T-cell (primary cell): ENCODE measurements around the gene PKD1L1. TPM values are rescaled to one million over a fixed set of nuclear protein-coding genes. Genes with fewer than 3 reads are reported as not detected.

Experiments
- ATAC-seq, 4 experiments: fragments of 200-7000 bp in 3 of 4; fragments of 150-1000 bp in 1 of 4; cut with Tn5 transposase; replicated peaks in 1 of 4; 1 replicate in 3 of 4; 2 replicates in 1 of 4; pipeline ENCODE4 v1.10.0; 2021; ENCODE audit warnings: moderate library complexity in 3 of 4, mild to moderate bottlenecking in 2 of 4, moderate number of reproducible peaks in 1 of 4
- CTCF ChIA-PET, 2 donors: fragments of 300-600 bp; sonication (Branson Sonifier 250); formaldehyde crosslinking; loops; one replicate each; lab custom pipeline; 2022; ENCODE audit warnings: antibody characterized with exemption in 2 of 2; lab: Charles Lee
- POLR2A ChIA-PET, 2 donors: fragments of 300-600 bp; sonication (Branson Sonifier 250); formaldehyde crosslinking; loops; one replicate each; lab custom pipeline; 2022; ENCODE audit warnings: antibody characterized with exemption in 2 of 2; lab: Charles Lee
- DNase-seq, 35 experiments: peaks; one replicate each; pipeline versions ENCODE4 v3.0.0 to v3.0.0-alpha.2; 2013 to 2023
- H3K27ac ChIP-seq: one replicate; pipeline ENCODE4 v1.5.1; 2013; ENCODE audit warnings: low read length
- H3K27me3 ChIP-seq, 2 experiments: replicated peaks in 1 of 2; 1 replicate in 1 of 2; 2 replicates in 1 of 2; pipeline versions ENCODE4 v1.6.1 to v1.7.0; 2013; ENCODE audit warnings: low read length in 1 of 2, mixed read lengths in 1 of 2; ENCODE audit not compliant: control insufficient read depth in 2 of 2, insufficient read depth in 2 of 2; ENCODE audit errors: extremely low read depth in 1 of 2
- H3K36me3 ChIP-seq, 2 donors: 1 replicate in 1 of 2; 2 replicates in 1 of 2; pipeline versions ENCODE4 v1.6.1 to v1.7.0; 2013; ENCODE audit warnings: low read length in 1 of 2; ENCODE audit not compliant: control insufficient read depth in 2 of 2, insufficient read depth in 1 of 2; ENCODE audit errors: extremely low read depth in 1 of 2
- H3K4me1 ChIP-seq, 2 experiments: 1 replicate in 1 of 2; 2 replicates in 1 of 2; pipeline versions ENCODE4 v1.6.1 to v1.7.0; 2013; ENCODE audit warnings: low read length in 2 of 2, mixed read lengths in 1 of 2; ENCODE audit not compliant: insufficient read depth in 2 of 2, control insufficient read depth in 1 of 2; ENCODE audit errors: extremely low read depth in 1 of 2
- H3K4me3 ChIP-seq, 2 donors: 1 replicate in 1 of 2; 2 replicates in 1 of 2; pipeline versions ENCODE4 v1.5.1 to v1.7.0; 2013; ENCODE audit warnings: mild to moderate bottlenecking in 2 of 2, low read length in 1 of 2, moderate library complexity in 1 of 2; ENCODE audit not compliant: control insufficient read depth in 1 of 2; ENCODE audit errors: extremely low read depth in 1 of 2
- H3K9me3 ChIP-seq: 2 replicates; pipeline ENCODE4 v1.7.0; 2013
- H3K27ac Mint-ChIP-seq, 2 donors: one replicate each; pipeline ENCODE4 v1.8.0; 2020 to 2021; ENCODE audit warnings: mild to moderate bottlenecking in 2 of 2, mixed read lengths in 2 of 2
- H3K27me3 Mint-ChIP-seq, 2 donors: one replicate each; pipeline ENCODE4 v1.8.0; 2021 to 2022; ENCODE audit warnings: mixed read lengths in 2 of 2
- H3K36me3 Mint-ChIP-seq: one replicate; pipeline ENCODE4 v1.8.0; 2021; ENCODE audit warnings: mixed read lengths
- H3K4me1 Mint-ChIP-seq, 3 donors: one replicate each; pipeline ENCODE4 v1.8.0; 2020 to 2022; ENCODE audit warnings: mixed read lengths in 3 of 3, mild to moderate bottlenecking in 1 of 3
- H3K4me3 Mint-ChIP-seq, 3 donors: one replicate each; pipeline ENCODE4 v1.8.0; 2020 to 2022; ENCODE audit warnings: mild to moderate bottlenecking in 3 of 3, mixed read lengths in 3 of 3, moderate library complexity in 3 of 3
- H3K9me3 Mint-ChIP-seq, 3 donors: one replicate each; pipeline ENCODE4 v1.8.0; 2020 to 2022; ENCODE audit warnings: mixed read lengths in 3 of 3
- WGBS: methylation state at CpG from one replicate; pipeline ENCODE4 v1.1.5; 2013; ENCODE audit warnings: missing lambda C conversion rate; ENCODE audit not compliant: insufficient coverage; 5-methylcytosine and 5-hydroxymethylcytosine counted together
- total RNA-seq, 35 experiments: library from RNA in 6 of 35; stranded (reverse) in 6 of 35; fragments of 120-200 nt in 1 of 35; gene quantifications; one replicate each; pipeline versions ENCODE4 v1.2.1 to v1.2.4 and lab custom pipeline; 2013 to 2026

The PKD1L1 gene
- total RNA-seq, 5 donors from 2014 or later (not counting 1 experiment from before 2014, with no cell fraction given), result 0.30 to 0.76 (median 0.38) TPM

GRCh38 chr7:47725031-47725780 is 223.1 kb downstream of the PKD1L1 start:
- CTCF ChIA-PET, result no interaction called here
- Histone ChIP-seq H3K27me3 (peaks cover 0 to 7% of the 10 kb centered on the region in 2 experiments), H3K27ac (no peak overlapping the region), H3K36me3 (no peaks in the 10 kb centered on the region), H3K9me3 (no peaks in the 10 kb centered on the region), H3K4me3 (no peak overlapping the region), H3K4me1 (no peaks in the 10 kb centered on the region)
- H3K27ac Mint-ChIP-seq, result no peak overlapping the region
- H3K4me1 Mint-ChIP-seq, result peaks cover 0 to 5% (median 0%) of the 10 kb centered on the region in 3 donors
- POLR2A ChIA-PET, result no interaction called here
- H3K36me3 Mint-ChIP-seq, result no peaks in the 10 kb centered on the region
- WGBS, result 60% methylated on average over 1 of the region's 4 CpGs
- H3K9me3 Mint-ChIP-seq, result no peaks in the 10 kb centered on the region
- DNase-seq (peak in 1 of 35 experiments; percentile 3), ATAC-seq (no peak)
- H3K27me3 Mint-ChIP-seq, result no peaks in the 10 kb centered on the region
- no peak overlapping the region for H3K4me3 Mint-ChIP-seq

Other genes with a start within 250 kb of the PKD1L1 start
- gene HUS1, start 31.1 kb upstream of the PKD1L1 start, total RNA-seq, result 10 to 100 TPM; 56.9 to 71.0 (median 59.4) TPM
- gene SUN3, start 80.6 kb upstream of the PKD1L1 start, total RNA-seq, result under 1 TPM in 3 of 5 donors, not detected in 2; 0.55 to 0.90 (median 0.59) TPM
- gene C7orf57, start 87.1 kb upstream of the PKD1L1 start, total RNA-seq, result 1 to 10 TPM in 1 of 5 donors, under 1 TPM in 4; 0.18 to 2.0 (median 0.44) TPM
- 100 to 1,000 TPM in 3 of 5 donors, 10 to 100 TPM in 2; 77.7 to 227 (median 177) TPM for gene UPP1, start 140.8 kb upstream of the PKD1L1 start, total RNA-seq
- gene ABCA13, start 223.0 kb upstream of the PKD1L1 start, total RNA-seq, result under 1 TPM in 1 of 5 donors, not detected in 4; 0.22 TPM